Measurements from ENCODE around the gene PROCA1.
"Not testable (repeated sequence)": the region's sequence is repeated elsewhere in the genome, so short reads cannot be mapped to it uniquely, and the experiment has no call there.

The PROCA1 gene

GRCh38 chr17:28662527-28662829 lies 49.2 kb downstream of the PROCA1 start:
- DNase-seq: no peak

DNA sequence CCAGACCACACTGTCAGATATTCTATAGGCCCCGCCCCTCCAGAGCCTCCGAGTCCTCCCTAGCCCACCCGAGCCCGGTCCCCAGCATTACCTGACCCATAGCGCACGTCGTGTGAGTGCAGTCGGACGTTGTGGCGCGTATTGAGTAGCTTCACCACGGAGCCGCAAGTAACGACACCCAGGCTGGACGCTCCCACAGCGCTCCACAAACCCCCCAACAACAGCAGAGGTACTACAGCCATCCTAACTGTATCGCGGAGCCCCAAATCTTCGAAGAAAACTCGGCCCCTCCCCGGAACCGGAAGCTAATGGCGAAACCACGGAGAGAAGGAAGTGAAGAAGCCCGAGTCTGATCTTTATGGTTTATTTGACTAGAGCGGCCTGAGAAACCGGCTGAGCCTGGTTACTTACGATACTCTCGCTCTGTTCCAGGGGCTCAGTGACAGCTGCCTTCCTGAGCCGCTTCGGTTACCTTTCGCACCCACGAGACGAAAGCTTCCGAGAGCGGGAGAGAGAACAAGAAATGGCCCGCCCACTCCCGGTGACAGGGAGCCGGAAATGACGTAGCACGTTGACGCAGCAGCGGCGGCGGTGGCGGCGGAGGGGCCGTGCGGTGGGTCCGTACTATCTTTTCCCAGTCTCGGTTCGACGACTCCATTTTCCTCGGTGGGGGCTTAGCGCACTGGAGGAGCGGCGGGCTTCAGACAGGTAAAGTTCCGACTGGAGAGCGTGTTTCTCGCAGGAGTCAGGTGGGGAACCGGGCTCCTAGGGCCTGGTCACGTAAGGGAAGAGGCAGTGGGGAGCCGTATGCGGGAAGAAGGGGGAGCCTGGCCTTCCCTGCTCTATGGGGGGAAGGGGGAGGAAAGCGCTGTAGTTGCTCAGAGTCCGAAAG lies 49.8 kb downstream of the PROCA1 start, which contains the start of the genes SDF2 and SUPT6H:
Gene SDF2 (minus strand): TSS at position 272 of the 892 bp plus-strand sequence. CDS start 30 bp downstream, at position 242.
Gene SUPT6H (plus strand): TSS at position 571 of the 892 bp plus-strand sequence. CDS start 11,197 bp downstream, outside the sequence.
- peak; percentile 41 for DNase-seq

DNA sequence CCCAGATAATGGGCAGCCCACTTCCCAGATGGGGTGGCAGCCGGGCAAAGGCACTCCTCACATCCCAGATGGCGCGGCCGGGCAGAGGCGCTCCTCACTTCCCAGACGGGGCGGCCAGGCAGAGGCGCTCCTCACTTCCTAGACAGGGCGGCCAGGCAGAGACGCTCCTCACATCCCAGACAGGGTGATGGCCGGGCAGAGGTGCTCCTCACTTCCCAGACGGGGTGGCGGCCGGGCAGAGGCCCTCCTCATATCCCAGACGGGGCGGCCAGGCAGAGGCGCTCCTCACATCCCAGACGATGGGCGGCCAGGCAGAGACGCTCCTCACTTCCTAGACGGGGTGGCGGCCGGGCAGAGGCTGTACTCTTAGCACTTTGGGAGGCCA lies 52.2 kb downstream of the PROCA1 start:
- DNase-seq: not testable (repeated sequence)

GRCh38 chr17:28658766-28659496 lies 52.8 kb downstream of the PROCA1 start:
- DNase-seq: not testable (repeated sequence)

DNA sequence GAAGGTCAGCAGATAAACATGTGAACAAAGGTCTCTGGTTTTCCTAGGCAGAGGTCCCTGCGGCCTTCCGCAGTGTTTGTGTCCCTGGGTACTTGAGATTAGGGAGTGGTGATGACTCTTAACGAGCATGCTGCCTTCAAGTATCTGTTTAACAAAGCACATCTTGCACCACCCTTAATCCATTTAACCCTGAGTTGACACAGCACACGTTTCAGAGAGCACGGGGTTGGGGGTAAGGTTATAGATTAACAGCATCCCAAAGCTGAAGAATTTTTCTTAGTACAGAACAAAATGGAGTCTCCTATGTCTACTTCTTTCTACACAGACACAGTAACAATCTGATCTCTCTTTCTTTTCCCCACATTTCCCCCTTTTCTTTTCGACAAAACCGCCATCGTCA lies 53.3 kb downstream of the PROCA1 start:
- DNase-seq: not testable (repeated sequence)

DNA sequence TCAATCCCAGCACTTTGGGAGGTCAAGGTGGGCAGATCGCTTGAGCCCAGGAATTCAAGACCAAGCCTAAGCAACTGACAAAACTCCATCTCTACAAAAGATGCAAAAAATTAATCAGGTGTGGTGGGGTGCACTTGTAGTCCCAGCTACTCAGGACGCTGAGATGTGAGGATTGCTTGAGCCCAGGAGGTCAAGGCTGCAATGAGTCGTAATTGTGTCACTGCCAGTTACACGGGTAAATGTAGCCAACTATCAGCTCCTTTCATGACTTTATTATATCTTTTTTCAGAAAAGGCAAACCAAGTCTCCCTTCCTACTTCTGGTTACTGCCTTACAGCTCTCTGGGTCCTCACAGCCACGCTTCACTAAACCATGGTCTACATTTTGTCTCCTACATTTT lies 53.9 kb downstream of the PROCA1 start:
- no peak for DNase-seq

GRCh38 chr17:28655160-28655559 lies 56.5 kb downstream of the PROCA1 start:
- DNase-seq: no peak

All from NCI-H2081 treated with DMSO at 0.1 percent for 48 hours (cell line).